PC-3 (cell line): Measurements from ENCODE around the gene UCN3. TPM values are rescaled to one million over a fixed set of nuclear protein-coding genes. Genes with fewer than 3 reads are reported as not detected.

ENCODE experiments used
- ATAC-seq: fragments of 200-7000 bp; cut with Tn5 transposase; 2 replicates; pipeline ENCODE4 v1.9.1; 2020; ENCODE audit warnings: mild to moderate bottlenecking, moderate library complexity
- BruUV-seq: library from RNA; stranded (reverse); fragments of 400-500 nt; replicated peaks from 2 replicates; lab custom pipeline; 2021; lab: Mats Ljungman, UMichigan
- CTCF ChIA-PET: fragments of 300-600 bp; sonication (Branson Sonifier 250); formaldehyde crosslinking; loops from one replicate; lab custom pipeline; 2022; ENCODE audit warnings: antibody characterized with exemption; lab: Charles Lee
- POLR2A ChIA-PET: fragments of 300-600 bp; sonication (Branson Sonifier 250); formaldehyde crosslinking; loops from one replicate; lab custom pipeline; 2022; ENCODE audit warnings: antibody characterized with exemption; ENCODE audit not compliant: unreplicated experiment; lab: Charles Lee
- DNase-seq: peaks from one replicate; pipeline ENCODE4 v3.0.0-alpha.2; 2015
- H2AFZ ChIP-seq: fragments of 300-600 bp; sonication (generic); 2 replicates; pipeline ENCODE4 v1.6.0; 2016; ENCODE audit warnings: antibody characterized with exemption, low read length
- H3F3A ChIP-seq: fragments of 300-600 bp; sonication (generic); one replicate; pipeline ENCODE4 v1.6.0; 2017; ENCODE audit warnings: antibody characterized with exemption, low read length, control low read depth, mild to moderate bottlenecking; ENCODE audit not compliant: unreplicated experiment
- H3K27ac ChIP-seq: fragments of 300-600 bp; sonication (generic); 2 replicates; pipeline ENCODE4 v1.5.1; 2016; ENCODE audit warnings: mild to moderate bottlenecking, low read length
- H3K27me3 ChIP-seq: fragments of 300-600 bp; sonication (generic); 2 replicates; pipeline ENCODE4 v1.6.1; 2016; ENCODE audit warnings: low read length, mixed read lengths
- H3K36me3 ChIP-seq: fragments of 300-600 bp; sonication (generic); 2 replicates; pipeline ENCODE4 v1.6.1; 2016; ENCODE audit warnings: low read depth, mixed run types, low read length, mixed read lengths
- H3K4me1 ChIP-seq: fragments of 300-600 bp; sonication (generic); 2 replicates; pipeline ENCODE4 v1.5.1; 2016; ENCODE audit warnings: low read length; ENCODE audit not compliant: insufficient read depth
- H3K4me2 ChIP-seq: fragments of 300-600 bp; sonication (generic); 2 replicates; pipeline ENCODE4 v1.6.0; 2016; ENCODE audit warnings: low read length
- H3K4me3 ChIP-seq: fragments of 300-600 bp; sonication (generic); 2 replicates; pipeline ENCODE4 v1.5.1; 2016; ENCODE audit warnings: mild to moderate bottlenecking, low read length, mixed read lengths
- H3K79me2 ChIP-seq: fragments of 300-600 bp; sonication (generic); 2 replicates; pipeline ENCODE4 v1.6.1; 2017; ENCODE audit warnings: low read length, mixed read lengths
- H3K9ac ChIP-seq: fragments of 300-600 bp; sonication (generic); 2 replicates; pipeline ENCODE4 v1.6.0; 2016; ENCODE audit warnings: mild to moderate bottlenecking, low read length
- H3K9me2 ChIP-seq: fragments of 300-600 bp; sonication (generic); replicated peaks from 2 replicates; pipeline ENCODE4 v1.6.1; 2016; ENCODE audit warnings: mixed run types, low read length, mixed read lengths
- H3K9me3 ChIP-seq: fragments of 300-600 bp; sonication (generic); 2 replicates; pipeline ENCODE4 v1.6.1; 2016; ENCODE audit warnings: low read length, mixed read lengths
- H4K20me1 ChIP-seq: fragments of 300-600 bp; sonication (generic); 2 replicates; pipeline ENCODE4 v1.6.1; 2016; ENCODE audit warnings: low read length, mixed read lengths
- EZH2 ChIP-seq: fragments of 300-600 bp; sonication (generic); IDR thresholded peaks from one replicate; pipeline ENCODE4 v1.6.1; 2017; ENCODE audit warnings: antibody characterized with exemption, mild to moderate bottlenecking, low read length; ENCODE audit not compliant: unreplicated experiment
- EZH2phosphoT487 ChIP-seq: fragments of 300-600 bp; sonication (generic); IDR thresholded peaks from 2 replicates; pipeline ENCODE4 v1.6.1; 2018; ENCODE audit warnings: mild to moderate bottlenecking, antibody characterized with exemption, low read length, borderline replicate concordance
- intact Hi-C: fragments of 100-400 bp; cut with micrococcal nuclease; formaldehyde crosslinking; loops from 2 replicates; pipeline ENCODE4 v1.9.0; 2023
- total RNA-seq: library from RNA; depleted of rRNA; stranded (reverse); fragments of >200 nt; gene quantifications from 2 replicates; pipeline ENCODE4 v1.2.3, GENCODE V29; 2014
- TF ChIP-seq, protein P1 (sequence below): fragments of 300-600 bp; sonication (generic); conservative IDR thresholded peaks from 2 replicates; pipeline ENCODE4 v1.5.1; 2017; ENCODE audit warnings: antibody characterized with exemption, low read depth, mild to moderate bottlenecking, low read length

The UCN3 gene
- total RNA-seq, 1 experiment from 2014 or later = not detected

- H2AFZ ChIP-seq = no peak overlapping the region
- intact Hi-C loops = no loop called here
- no peaks in the 10 kb centered on the region for H4K20me1 ChIP-seq
- BruUV-seq = no TSS peak
- ChIA-PET POLR2A (no interaction called here), CTCF (no interaction called here)
- no peaks in the 10 kb centered on the region for H3K9me2 ChIP-seq
- H3K9ac ChIP-seq = no peak overlapping the region
- H3K27me3 ChIP-seq = no peaks in the 10 kb centered on the region
- TF ChIP-seq, protein P1, sequence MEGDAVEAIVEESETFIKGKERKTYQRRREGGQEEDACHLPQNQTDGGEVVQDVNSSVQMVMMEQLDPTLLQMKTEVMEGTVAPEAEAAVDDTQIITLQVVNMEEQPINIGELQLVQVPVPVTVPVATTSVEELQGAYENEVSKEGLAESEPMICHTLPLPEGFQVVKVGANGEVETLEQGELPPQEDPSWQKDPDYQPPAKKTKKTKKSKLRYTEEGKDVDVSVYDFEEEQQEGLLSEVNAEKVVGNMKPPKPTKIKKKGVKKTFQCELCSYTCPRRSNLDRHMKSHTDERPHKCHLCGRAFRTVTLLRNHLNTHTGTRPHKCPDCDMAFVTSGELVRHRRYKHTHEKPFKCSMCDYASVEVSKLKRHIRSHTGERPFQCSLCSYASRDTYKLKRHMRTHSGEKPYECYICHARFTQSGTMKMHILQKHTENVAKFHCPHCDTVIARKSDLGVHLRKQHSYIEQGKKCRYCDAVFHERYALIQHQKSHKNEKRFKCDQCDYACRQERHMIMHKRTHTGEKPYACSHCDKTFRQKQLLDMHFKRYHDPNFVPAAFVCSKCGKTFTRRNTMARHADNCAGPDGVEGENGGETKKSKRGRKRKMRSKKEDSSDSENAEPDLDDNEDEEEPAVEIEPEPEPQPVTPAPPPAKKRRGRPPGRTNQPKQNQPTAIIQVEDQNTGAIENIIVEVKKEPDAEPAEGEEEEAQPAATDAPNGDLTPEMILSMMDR = no peak
- TF ChIP-seq EZH2 (no peak), EZH2phosphoT487 (no peak)
- H3K9me3 ChIP-seq = no peaks in the 10 kb centered on the region
- H3F3A ChIP-seq = no peaks in the 10 kb centered on the region
- H3K4me1 ChIP-seq = no peaks in the 10 kb centered on the region
- H3K4me2 ChIP-seq = no peak overlapping the region
- H3K36me3 ChIP-seq = no peaks in the 10 kb centered on the region
- DNase-seq = no peak
- ATAC-seq = no peak
- no peak overlapping the region for H3K4me3 ChIP-seq
- no peak overlapping the region for H3K27ac ChIP-seq
- H3K79me2 ChIP-seq = no peaks in the 10 kb centered on the region
Measured at GRCh38 chr10:5354068-5354467, 10.7 kb upstream of the UCN3 start.

- Histone ChIP-seq H3K27ac (no peak overlapping the region), H3K36me3 (no peaks in the 10 kb centered on the region), H3K4me1 (no peaks in the 10 kb centered on the region), H3K4me3 (no peak overlapping the region), H3K4me2 (no peak overlapping the region), H3K9me2 (no peaks in the 10 kb centered on the region), H3F3A (no peaks in the 10 kb centered on the region), H3K9me3 (no peaks in the 10 kb centered on the region), H3K79me2 (no peaks in the 10 kb centered on the region), H3K27me3 (no peaks in the 10 kb centered on the region), H3K9ac (no peak overlapping the region), H2AFZ (no peak overlapping the region), H4K20me1 (no peaks in the 10 kb centered on the region)
- no peak for DNase-seq
- intact Hi-C loops = no loop called here
- no peak for ATAC-seq
- CTCF ChIA-PET = no interaction called here
- POLR2A ChIA-PET = no interaction called here
- BruUV-seq = no TSS peak
- TF ChIP-seq EZH2 (no peak), EZH2phosphoT487 (no peak)
- TF ChIP-seq, protein P1 = no peak
Measured at GRCh38 chr10:5355594-5356301, 9.0 kb upstream of the UCN3 start.

DNA sequence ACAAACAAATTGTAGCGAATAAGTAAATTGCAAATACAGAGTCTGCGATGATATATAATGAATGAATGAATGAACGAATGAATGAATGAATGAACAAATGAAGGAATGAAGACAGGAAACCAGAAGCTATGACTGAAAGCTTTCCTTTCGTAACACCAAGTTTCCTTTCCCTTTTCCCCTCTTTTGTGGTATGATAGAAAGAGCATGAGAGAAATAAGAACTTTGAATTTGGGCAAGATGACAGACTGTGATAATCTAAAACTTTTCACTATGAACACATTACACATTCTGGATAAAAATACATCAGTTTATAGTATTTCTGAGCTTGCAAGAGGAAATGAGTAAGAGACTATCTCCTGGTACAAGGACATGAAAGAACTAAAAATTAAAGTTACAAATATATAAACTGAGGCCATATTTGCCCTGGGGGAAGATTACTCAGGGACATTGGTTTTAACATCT is 8.4 kb upstream of the UCN3 start:
- ChIA-PET POLR2A (no interaction called here), CTCF (no interaction called here)
- Histone ChIP-seq H3K27ac (no peak overlapping the region), H3K79me2 (no peaks in the 10 kb centered on the region), H3F3A (no peaks in the 10 kb centered on the region), H3K4me2 (no peak overlapping the region), H3K9me3 (no peaks in the 10 kb centered on the region), H3K4me3 (no peak overlapping the region), H3K4me1 (no peaks in the 10 kb centered on the region), H3K9ac (no peak overlapping the region), H4K20me1 (no peaks in the 10 kb centered on the region), H3K9me2 (no peaks in the 10 kb centered on the region), H3K36me3 (no peaks in the 10 kb centered on the region), H3K27me3 (no peaks in the 10 kb centered on the region), H2AFZ (no peak overlapping the region)
- DNase-seq (no peak), ATAC-seq (no peak)
- intact Hi-C loops = no loop called here
- no peak for TF ChIP-seq EZH2phosphoT487
- TF ChIP-seq EZH2 = no peak
- TF ChIP-seq, protein P1 = no peak
- no TSS peak for BruUV-seq
